ENCODE measurements around the gene LGALS3.
"Not testable (repeated sequence)": the region's sequence is repeated elsewhere in the genome, so short reads cannot be mapped to it uniquely, and the experiment has no call there.

The LGALS3 gene

DNA sequence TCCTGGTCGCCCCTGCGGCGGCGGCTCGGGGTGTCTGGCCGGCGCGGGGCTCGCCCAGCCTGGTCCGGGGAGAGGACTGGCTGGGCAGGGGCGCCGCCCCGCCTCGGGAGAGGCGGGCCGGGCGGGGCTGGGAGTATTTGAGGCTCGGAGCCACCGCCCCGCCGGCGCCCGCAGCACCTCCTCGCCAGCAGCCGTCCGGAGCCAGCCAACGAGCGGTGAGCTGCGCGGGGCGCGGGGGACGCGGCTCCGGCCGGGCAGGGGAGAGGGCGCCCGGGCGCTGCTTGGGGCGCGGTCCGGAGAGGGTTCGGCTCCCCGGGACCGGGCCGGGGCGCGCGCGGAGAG is at the start of gene LGALS3:
TSS of gene LGALS3 (plus strand) at position 167 of the 342 bp plus-strand sequence. CDS start 8,122 bp downstream, outside the sequence.
- DNase-seq, result peak; percentile 76

- DNase-seq, result not testable (repeated sequence)
Measured at GRCh38 chr14:55079961-55080360, 49.1 kb upstream of the LGALS3 start.

GRCh38 chr14:55084401-55085059 is 44.5 kb upstream of the LGALS3 start:
- DNase-seq, result no peak

GRCh38 chr14:55085060-55085660 is 43.9 kb upstream of the LGALS3 start:
- DNase-seq, result no peak

GRCh38 chr14:55086938-55087337 is 42.1 kb upstream of the LGALS3 start:
- DNase-seq, result no peak

DNA sequence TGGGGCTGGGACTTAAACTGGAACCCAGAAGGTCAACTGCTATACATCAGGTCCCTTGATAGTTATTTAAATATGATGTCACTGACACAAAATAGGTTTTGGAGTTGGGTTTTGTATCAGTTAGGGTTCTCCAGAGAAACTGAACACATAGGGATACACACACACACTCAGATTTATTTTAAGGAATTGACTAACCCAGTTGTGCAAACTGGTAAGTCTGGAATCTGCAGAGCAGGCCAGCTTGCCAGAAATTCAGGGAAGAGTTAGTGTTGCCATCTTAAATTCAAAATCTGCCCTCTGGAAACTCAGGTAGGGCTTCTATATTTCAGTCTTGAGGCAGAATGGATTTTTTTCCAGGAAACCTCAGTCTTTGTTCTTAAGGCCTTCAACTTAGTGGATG is 40.7 kb upstream of the LGALS3 start:
- no peak for DNase-seq

- no peak for DNase-seq
Measured at GRCh38 chr14:55092341-55092740, 36.7 kb upstream of the LGALS3 start.

DNA sequence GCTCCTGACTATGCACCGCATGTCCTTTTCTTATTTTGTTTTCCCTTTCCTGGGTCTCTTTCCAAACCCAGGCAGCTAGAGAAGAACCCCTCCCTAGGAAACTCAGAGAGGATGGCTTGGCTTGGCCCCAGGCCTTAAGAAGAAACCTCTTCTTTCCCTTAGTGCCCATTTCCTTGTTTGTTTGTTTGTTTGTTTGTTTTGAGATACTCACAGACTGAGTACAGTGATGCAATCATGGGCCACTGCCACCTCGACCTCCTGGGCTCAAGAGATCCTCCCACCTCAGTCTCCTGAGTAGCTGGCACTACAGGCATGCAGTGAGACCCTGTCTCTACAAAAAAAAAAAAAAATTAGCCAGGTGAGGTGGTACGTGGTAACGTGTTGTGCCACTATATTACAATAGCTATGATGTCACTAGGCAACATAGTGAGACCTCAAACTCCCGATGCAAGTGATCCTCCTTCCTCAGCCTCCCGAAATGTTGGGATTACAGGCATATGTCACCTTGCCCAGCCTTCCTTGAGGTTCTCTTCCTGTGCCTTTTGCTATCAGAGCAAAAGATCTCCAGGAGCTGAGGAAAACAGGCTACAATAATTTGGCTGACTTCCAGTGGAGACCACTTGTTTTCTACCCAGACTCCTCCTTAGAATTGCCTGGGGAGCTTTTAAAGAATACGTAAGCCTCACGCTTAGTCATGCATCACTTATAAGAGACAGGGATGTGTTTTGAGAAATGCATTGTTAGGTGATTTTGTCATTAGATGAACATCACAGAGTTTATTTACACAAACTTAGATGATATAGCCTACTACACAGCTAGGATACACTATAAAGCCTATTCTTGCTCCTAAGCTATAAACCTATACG is 34.5 kb upstream of the LGALS3 start:
- peak; percentile 33 for DNase-seq

- DNase-seq, result no peak
Measured at GRCh38 chr14:55097881-55098560, 31.0 kb upstream of the LGALS3 start.

DNA sequence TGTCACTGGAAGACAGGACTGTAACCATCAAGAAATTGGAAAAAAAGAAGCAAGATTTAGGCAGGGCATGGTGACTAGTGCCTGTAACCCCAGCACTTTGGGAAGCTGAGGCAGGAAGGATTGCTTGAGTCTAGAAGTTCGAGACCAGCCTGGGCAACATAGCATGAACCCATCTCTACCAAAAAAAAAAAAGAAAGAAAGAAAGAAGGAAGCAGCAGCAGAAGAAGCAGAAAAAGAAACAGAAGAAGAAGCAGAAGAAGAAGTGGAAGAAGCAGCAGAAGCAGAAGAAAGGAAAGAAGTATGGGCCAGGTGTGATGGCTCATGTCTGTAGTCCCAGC is 30.5 kb upstream of the LGALS3 start:
- no peak for DNase-seq

DNA sequence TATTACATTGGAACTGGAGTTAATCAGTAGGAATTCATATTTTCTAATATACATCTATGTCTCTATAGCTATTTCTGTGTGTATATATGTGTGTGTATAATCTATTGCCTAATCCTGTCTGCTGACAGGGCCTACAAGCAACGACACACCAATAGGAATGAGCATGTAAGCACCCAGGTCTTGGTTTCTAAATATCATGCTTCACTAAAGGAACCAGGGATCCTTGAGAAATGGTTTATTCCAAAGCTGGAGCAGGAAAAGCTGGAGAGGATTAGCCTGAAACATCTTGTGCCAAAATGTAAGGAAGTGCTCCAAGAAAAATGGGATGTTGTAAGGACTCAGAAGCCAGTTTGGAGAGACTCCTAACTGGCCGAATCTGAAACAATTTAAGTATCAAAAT is 29.3 kb upstream of the LGALS3 start:
- DNase-seq, result no peak

DNA sequence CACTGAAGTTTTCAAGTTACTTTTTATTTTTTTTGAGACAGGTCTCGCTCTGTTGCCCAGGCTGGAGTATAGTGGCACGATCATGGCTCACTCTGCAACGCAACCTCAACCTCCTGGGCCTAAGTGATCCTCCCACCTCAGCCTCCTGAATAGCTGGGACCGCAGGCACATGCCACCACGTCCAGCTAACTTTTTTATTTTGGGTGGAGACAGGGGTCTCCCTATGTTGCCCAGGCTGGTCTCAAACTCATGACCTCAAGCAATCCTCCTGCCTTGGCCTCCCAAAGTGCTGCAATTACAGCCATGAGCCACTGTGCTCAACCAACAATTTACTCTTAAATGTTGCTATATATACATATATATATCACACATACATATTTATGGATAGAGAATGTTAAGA is 27.4 kb upstream of the LGALS3 start:
- no peak for DNase-seq

- peak; percentile 40 for DNase-seq
Measured at GRCh38 chr14:55102141-55102621, 26.9 kb upstream of the LGALS3 start.

- DNase-seq, result peak; percentile 93
Measured at GRCh38 chr14:55103005-55103640, 25.9 kb upstream of the LGALS3 start.

DNA sequence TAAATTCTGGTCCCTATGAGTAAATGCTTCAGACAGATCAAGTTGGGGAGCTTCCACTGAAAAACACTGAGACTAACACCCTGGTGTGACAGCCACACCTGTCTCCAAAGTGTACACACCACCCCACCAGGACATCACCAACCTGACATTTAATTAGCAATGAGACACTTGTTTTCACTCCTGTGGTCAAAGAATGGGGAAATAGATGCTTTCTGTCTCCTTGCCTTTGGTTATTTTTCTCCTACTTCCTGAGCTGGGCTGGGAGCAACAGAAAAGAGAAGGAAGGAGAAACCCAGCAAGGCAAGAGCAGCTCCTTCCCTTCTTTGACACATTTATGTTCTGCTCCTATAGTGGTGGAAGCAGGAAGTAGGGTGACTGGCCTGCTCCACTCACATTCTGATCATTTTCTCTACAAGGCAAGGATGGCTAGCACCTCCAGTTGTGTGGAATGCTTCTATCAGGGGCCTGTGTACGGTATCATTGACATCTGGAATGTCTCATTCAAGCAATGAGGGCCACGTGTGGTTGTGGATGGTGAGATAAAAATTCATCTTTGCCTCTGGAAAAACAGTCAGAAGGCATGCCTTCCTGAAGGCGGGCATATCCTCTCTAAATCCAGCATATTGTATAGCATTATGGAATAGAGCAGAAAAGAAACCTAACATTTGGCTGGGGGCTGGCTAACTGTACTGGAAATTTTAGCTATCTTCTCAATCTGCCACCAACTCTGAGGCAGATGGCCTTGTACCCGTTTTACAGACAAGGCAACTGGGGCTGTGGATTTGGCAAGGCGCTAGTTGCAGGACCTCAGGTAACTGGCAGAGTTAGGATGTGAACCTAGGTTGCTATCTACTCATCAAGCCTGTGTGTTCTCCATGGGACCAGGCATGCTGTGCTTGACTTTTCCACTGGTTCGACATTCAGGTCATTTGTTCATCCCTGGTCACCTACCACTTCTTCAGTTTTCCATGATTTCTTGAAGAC is 24.8 kb upstream of the LGALS3 start:
- no peak for DNase-seq

GRCh38 chr14:55105991-55106390 is 23.1 kb upstream of the LGALS3 start:
- no peak for DNase-seq

GRCh38 chr14:55107766-55108554 is 21.1 kb upstream of the LGALS3 start:
- peak; percentile 77 for DNase-seq

DNA sequence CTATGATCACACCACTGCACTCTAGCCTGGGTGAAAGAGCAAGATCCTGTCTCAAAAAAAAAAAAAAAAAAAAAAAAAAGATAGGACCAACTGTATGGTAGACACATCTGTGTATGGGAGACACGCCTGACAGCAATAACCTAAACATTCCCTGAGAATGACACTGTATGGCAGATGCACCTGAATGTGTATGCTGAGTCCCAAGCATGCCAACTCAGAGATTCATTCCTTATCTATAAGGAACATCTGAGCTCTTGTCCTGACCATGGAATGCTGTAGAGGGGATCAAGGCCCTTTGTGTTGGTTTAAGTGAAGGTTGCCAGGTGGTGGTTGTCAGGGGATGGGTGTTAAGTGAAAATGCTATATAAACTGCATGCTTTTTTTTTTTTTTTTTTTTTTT is 19.2 kb upstream of the LGALS3 start:
- DNase-seq, result no peak

GRCh38 chr14:55111122-55111708 is 17.8 kb upstream of the LGALS3 start:
- no peak for DNase-seq

DNA sequence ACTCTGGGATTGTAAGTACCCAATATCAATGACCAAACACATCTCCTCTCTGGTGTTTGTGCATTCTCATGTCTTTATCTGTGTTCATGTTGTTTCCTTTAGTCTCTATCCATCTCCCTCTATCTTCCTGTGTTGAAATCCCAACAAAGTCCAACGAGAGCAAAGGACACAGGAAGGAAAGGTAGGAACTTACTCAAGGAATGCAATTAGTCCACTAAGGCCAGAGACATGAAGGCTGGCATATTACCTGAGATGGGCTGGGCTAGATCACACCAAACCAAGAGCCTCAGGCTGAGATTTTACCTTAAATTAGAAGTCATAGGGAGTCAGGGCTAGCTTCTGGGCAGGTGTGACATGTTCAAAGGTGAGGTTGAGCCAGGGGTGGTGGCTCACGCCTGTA is 14.3 kb upstream of the LGALS3 start:
- no peak for DNase-seq
